Vagina (tissue), 2 donors: ENCODE measurements around the gene ADCY3. TPM values are rescaled to one million over a fixed set of nuclear protein-coding genes. Genes with fewer than 3 reads are reported as not detected.

Source experiments
- DNase-seq, 2 donors: peaks; one replicate each; pipeline ENCODE4 v3.0.0-alpha.2; 2017; ENCODE audit errors: extremely low spot score in 2 of 2
- H3K27ac ChIP-seq: fragments of 200-600 bp; sonication (generic); one replicate; pipeline ENCODE4 v1.5.1; 2019
- H3K27me3 ChIP-seq: fragments of 200-600 bp; sonication (generic); one replicate; pipeline ENCODE4 v1.5.1; 2019
- H3K36me3 ChIP-seq, 2 donors: fragments of 200-600 bp; sonication (generic); one replicate each; pipeline ENCODE4 v1.5.1; 2017 to 2019
- H3K4me1 ChIP-seq: fragments of 200-600 bp; sonication (generic); one replicate; pipeline ENCODE4 v1.5.1; 2019
- H3K4me3 ChIP-seq, 2 donors: fragments of 200-600 bp; sonication (generic); 1 replicate in 1 of 2; 2 replicates in 1 of 2; pipeline ENCODE4 v1.5.1; 2016 to 2019
- H3K9me3 ChIP-seq: fragments of 200-600 bp; sonication (generic); one replicate; pipeline ENCODE4 v1.5.1; 2019
- CTCF ChIP-seq, 3 experiments: fragments of 450-650 bp in 2 of 3; fragments of 200-600 bp in 1 of 3; sonication (generic) in 1 of 3; IDR thresholded peaks; one replicate each; pipeline ENCODE4 v1.5.1; 2017 to 2019; ENCODE audit warnings: antibody characterized with exemption in 3 of 3, mild to moderate bottlenecking in 2 of 3, moderate library complexity in 2 of 3
- POLR2A ChIP-seq, 2 donors: fragments of 450-650 bp; IDR thresholded peaks; one replicate each; pipeline ENCODE4 v1.6.1; 2017; ENCODE audit warnings: antibody characterized with exemption in 2 of 2, mild to moderate bottlenecking in 2 of 2, moderate library complexity in 2 of 2
- POLR2AphosphoS5 ChIP-seq, 2 donors: sonication (generic); formaldehyde crosslinking; IDR thresholded peaks; one replicate each; pipeline ENCODE4 v1.9.0; 2017; ENCODE audit warnings: antibody characterized with exemption in 2 of 2, mild to moderate bottlenecking in 2 of 2, low read depth in 1 of 2; ENCODE audit not compliant: insufficient read depth in 1 of 2
- intact Hi-C: fragments of 100-400 bp; cut with DNase I; formaldehyde crosslinking; loops from one replicate; pipeline ENCODE4 v1.15.1; 2023
- total RNA-seq: library from RNA; depleted of rRNA; stranded (reverse); fragments of >200 nt; gene quantifications from one replicate; pipeline ENCODE4 v1.2.3, GENCODE V29; 2016

ADCY3 gene
- total RNA-seq, 1 donor from 2014 or later, result 90.6 TPM

- TF ChIP-seq CTCF (IDR thresholded peaks at IDR 0.05), result no peak
- TF ChIP-seq POLR2A (IDR thresholded peaks at IDR 0.05), result no peak
- no peak for TF ChIP-seq POLR2AphosphoS5 (IDR thresholded peaks at IDR 0.05; ENCODE audit: insufficient read depth in 1 of 2, low read depth in 1 of 2)
- Histone ChIP-seq H3K27me3 (no peaks in the 10 kb centered on the region), H3K36me3 (peaks cover 0 to 9% of the 10 kb centered on the region in 2 donors), H3K4me1 (no peaks in the 10 kb centered on the region), H3K9me3 (peaks cover 5% of the 10 kb centered on the region), H3K27ac (no peak overlapping the region), H3K4me3 (no peak overlapping the region)
- no peak for DNase-seq
- intact Hi-C loops, result no loop called here
Observed at GRCh38 chr2:24893934-24894333, 26.1 kb downstream of the ADCY3 start.

- Histone ChIP-seq H3K4me1 (no peaks in the 10 kb centered on the region), H3K27ac (no peak overlapping the region), H3K27me3 (no peaks in the 10 kb centered on the region), H3K4me3 (no peak overlapping the region), H3K36me3 (peaks cover 0 to 9% of the 10 kb centered on the region in 2 donors), H3K9me3 (peaks cover 5% of the 10 kb centered on the region)
- no peak for DNase-seq
- intact Hi-C loops, result no loop called here
- TF ChIP-seq POLR2A (IDR thresholded peaks at IDR 0.05) (no peak), CTCF (IDR thresholded peaks at IDR 0.05) (no peak), POLR2AphosphoS5 (IDR thresholded peaks at IDR 0.05; ENCODE audit: insufficient read depth in 1 of 2, low read depth in 1 of 2) (no peak)
Observed at GRCh38 chr2:24892928-24893327, 27.1 kb downstream of the ADCY3 start.

- H3K27me3 ChIP-seq, result no peaks in the 10 kb centered on the region
- H3K27ac ChIP-seq, result no peak overlapping the region
- peaks cover 5% of the 10 kb centered on the region for H3K4me1 ChIP-seq
- TF ChIP-seq POLR2A (IDR thresholded peaks at IDR 0.05) (no peak), POLR2AphosphoS5 (IDR thresholded peaks at IDR 0.05; ENCODE audit: insufficient read depth in 1 of 2, low read depth in 1 of 2) (no peak), CTCF (IDR thresholded peaks at IDR 0.05) (no peak)
- DNase-seq, result no peak
- no peaks in the 10 kb centered on the region for H3K36me3 ChIP-seq
- intact Hi-C loops, result no loop called here
- H3K4me3 ChIP-seq, result no peak overlapping the region
- peaks cover 5% of the 10 kb centered on the region for H3K9me3 ChIP-seq
Observed at GRCh38 chr2:24891201-24891600, 28.8 kb downstream of the ADCY3 start.

- no peak overlapping the region for H3K27ac ChIP-seq
- intact Hi-C loops, result no loop called here
- H3K27me3 ChIP-seq, result no peaks in the 10 kb centered on the region
Observed at GRCh38 chr2:24889221-24889620, 30.8 kb downstream of the ADCY3 start.

More at GRCh38 chr2:24889221-24889620, 30.8 kb downstream of the ADCY3 start:
- no peak for TF ChIP-seq POLR2AphosphoS5 (IDR thresholded peaks at IDR 0.05; ENCODE audit: insufficient read depth in 1 of 2, low read depth in 1 of 2)
- TF ChIP-seq POLR2A (IDR thresholded peaks at IDR 0.05), result no peak
- TF ChIP-seq CTCF (IDR thresholded peaks at IDR 0.05), result no peak
- no peaks in the 10 kb centered on the region for H3K36me3 ChIP-seq
- peak in 1 of 2 donors; percentile 28 for DNase-seq
- H3K4me1 ChIP-seq, result peaks cover 5% of the 10 kb centered on the region
- no peaks in the 10 kb centered on the region for H3K9me3 ChIP-seq
- no peak overlapping the region for H3K4me3 ChIP-seq
